NCI-H524 (cell line): Measurements from ENCODE around the gene CMC2.

Experiments
- DNase-seq, 2 experiments: peaks; one replicate each; lab custom pipeline; 2025; lab: John Stamatoyannopoulos, UW

The CMC2 gene

DNA sequence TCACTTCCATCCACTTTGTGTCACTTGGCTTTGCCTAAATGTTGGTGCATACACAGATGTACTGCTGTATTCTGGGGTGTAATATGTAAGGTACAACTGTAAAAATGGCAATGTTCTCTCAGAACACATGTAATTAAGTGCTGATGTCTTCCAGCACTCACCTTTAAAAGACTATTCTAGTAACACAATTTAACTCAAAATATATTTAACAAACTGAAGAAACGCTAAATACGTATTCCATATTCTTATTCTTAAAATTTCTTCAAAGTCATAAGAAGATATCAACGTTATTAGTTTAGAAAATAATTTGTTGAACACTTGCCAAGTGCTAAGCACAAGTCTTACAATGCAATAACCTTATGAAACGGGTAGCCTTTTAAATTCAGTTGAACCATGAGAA, 3.6 kb downstream of the CMC2 start:
- no peak for DNase-seq

DNA sequence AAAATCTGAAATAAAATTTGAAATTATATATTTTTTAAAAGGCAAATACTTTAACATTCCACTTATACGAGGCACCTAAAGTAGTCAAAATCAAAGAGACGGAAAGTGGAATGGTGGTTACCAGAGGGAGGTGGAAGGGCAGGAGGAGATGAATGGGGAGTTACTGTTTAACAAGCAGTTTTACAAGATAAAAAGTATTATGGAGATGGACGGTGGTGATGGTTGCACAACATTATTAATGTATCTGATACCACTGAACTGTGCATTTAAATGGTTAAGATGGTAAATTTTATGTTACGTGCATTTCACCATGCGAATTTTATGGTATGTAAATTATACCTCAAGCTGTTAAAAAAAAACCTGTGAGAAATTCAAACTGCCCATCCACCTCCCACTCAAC, 5.4 kb downstream of the CMC2 start:
- DNase-seq = no peak

GRCh38 chr16:81000873-81001272, 5.8 kb downstream of the CMC2 start:
- DNase-seq = no peak

DNA sequence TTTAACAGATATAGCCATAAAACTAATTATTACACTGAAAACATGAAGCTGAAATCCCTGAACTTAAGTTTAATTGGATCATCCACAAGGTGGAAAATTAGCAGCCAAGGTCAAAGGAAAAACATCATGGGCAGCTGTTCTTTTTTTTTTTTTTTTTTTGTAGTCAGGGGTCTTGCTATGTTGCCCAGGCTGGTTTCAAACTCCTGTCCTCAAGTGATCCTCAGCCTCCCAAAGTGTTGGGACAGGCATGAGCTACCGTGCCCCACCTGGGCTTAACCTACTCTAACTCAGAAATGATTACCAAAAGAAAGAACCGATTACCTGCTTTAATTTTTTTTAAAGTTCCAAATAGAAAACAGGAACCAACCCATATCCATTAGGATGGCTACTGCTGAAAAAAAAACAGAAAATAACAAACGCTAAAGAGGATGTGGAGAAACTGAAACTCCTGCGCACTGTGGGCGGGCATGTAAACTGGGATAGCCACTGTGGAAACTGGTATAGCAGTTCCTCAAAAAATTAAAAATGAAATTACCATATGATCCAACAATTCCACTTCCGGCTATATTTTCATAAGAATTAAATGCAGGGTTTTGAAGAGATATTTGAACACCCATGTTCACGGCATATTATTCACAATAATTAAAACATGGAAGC, 8.6 kb downstream of the CMC2 start:
- DNase-seq = no peak

GRCh38 chr16:80997139-80997798, 9.4 kb downstream of the CMC2 start:
- no peak for DNase-seq

DNA sequence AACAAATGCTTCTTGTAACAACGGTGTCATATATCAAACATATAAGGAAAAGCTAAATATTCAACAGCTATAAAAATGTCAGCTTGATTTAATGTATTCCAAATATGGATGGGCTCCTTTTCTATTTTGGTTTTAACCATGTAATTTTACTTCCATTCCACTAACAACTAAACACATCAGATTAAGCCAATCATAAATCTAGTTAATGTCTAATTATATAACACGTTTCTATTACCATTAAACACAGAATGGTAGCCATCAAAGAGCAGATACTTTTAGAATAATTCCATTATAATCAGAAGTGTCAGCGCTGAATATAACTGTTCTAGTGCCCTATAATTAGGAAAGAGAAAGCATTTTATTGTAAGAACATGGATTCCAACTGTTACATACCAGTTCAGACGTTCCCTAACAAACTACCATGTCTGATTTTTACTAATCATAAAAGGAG, 10.0 kb downstream of the CMC2 start:
- no peak for DNase-seq

- DNase-seq = no peak
These were observed 12.2 kb downstream of the CMC2 start for GRCh38 chr16:80994451-80994850.

DNA sequence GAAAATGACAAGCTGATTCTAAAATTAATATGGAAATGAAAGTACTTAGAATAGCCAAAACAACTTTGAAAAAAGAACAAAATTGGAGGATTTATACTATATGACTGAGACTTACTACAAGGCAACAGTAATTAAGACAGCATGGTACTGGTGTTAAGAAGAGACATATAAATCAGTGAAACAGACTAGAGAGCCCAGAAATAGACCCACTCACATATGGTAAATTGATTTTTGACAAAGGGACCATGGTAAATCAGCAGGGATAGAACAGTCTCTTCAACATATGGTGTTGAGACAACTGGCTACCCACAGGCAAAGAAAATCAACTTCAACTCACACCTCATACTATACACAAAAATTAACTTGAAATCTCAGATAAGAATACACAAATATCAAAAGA, 12.9 kb downstream of the CMC2 start:
- peak in 1 of 2 experiments; percentile 23 for DNase-seq

GRCh38 chr16:80993307-80993706, 13.4 kb downstream of the CMC2 start:
- DNase-seq = no peak

DNA sequence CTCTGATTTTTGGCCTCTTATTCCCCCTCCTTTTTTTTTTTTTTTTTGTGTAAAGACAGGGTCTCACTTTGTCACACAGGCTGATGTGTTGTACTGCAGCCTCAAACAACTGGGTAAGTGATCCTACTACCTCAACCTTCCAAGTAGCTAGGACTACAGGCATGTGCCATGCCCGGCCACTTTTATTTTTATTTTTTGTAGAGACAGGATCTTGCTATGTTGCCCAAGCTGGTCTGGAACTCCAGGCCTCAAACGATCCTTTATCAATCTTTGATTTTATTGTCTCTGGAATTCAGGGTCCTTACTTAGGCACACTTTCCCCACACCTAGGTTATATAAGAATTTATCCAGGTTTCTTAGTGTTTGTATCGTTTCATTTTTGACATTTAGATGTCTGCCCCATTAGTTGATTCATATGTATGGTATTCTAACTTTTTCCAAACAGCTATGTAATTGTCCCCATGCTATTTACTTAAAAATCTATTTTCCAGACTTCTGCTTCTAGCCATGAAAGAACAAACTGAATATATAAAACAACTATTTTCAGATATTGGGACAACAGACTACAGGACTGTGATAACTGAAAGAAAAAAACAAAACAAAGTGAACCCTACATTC, 13.9 kb downstream of the CMC2 start:
- DNase-seq = no peak

DNA sequence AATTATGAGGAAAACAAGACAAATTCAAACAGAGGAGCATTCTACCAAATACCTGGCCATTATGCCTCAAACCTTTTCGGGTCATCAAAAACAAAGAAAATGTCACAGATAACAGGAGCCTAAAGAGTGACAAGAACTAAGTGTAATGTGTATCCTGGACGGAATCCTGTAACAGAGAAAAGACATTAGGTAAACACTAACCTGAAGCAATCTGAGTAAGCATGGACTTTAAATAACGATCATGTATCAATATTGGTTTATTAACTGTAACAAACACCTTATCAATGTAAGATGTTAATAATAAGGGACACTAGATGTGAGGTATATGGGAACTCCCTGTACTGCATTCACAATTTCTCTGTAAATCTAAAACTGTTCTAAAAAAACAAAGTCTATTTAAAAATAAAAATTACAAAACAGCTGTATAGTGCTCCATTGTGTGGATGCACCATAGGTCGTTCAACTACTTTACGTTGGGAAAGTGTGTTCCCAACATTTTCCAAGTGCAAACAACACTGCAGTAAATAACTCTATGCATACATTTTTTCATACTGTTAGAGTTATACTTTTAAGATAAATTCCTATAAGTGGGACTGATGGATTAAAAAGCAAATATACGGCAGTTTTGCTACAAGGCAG, 14.8 kb downstream of the CMC2 start:
- no peak for DNase-seq

- no peak for DNase-seq
These were observed 15.7 kb downstream of the CMC2 start for GRCh38 chr16:80990978-80991377.

DNA sequence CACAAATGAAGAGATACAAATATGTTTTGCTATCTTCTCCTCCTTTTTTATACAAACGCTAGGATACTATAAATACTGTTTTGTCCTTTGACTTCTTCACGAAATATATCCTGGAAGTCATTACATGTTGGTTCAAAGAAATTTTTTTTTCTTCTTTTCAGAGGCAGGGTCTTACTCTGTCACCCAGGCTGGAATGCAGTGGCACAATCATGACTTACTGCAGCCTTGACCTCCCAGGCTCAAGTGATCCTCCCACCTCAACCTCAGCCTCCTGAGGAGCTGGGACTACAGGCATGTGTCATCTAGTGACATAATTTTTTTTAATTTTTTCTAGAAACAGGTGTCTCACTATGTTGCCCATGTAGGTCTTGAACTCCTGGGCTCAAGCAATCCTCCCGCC, 16.1 kb downstream of the CMC2 start:
- no peak for DNase-seq

- no peak for DNase-seq
These were observed 16.9 kb downstream of the CMC2 start for GRCh38 chr16:80989801-80990200.

GRCh38 chr16:80988756-80989155, 17.9 kb downstream of the CMC2 start:
- no peak for DNase-seq

DNA sequence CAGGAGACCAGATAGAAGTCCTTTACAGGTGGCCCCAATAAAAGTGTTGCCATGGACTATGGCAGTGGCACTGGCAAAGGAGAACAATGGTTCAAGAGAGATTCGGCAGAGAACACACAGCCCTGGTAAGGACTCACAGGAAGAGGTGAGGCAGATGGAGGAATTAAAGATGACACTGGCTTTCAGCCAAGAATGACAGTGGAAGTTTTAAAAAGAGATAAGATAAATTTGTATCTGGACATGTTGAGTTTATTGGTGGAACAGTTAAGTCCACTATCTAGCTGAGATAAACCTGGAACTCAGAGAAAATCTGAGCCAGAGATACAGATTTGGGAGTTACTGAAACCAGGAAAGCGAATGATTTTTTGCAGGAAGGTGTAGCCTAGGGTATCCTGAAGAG, 20.1 kb downstream of the CMC2 start:
- peak in 1 of 2 experiments; percentile 47 for DNase-seq

GRCh38 chr16:80985611-80986010, 21.1 kb downstream of the CMC2 start:
- DNase-seq = no peak

- no peak for DNase-seq
These were observed 22.4 kb downstream of the CMC2 start for GRCh38 chr16:80984124-80984892.

DNA sequence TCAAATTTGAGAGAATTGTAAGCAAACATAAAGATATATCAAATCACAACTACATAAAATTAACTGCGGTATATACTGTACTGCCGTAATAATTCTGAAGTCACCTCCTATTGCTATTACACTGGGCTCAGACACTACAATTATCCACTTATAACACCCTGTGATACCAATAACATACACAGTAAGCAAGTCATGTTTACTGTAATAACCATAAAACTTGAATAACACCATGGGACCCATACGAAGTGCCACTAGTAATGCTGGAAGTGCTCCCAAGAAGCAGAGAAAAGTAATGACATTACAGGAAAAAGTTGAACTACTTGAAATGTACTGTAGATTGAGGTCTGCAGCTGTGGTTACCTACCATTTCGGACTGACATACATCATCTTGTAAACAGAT, 24.0 kb downstream of the CMC2 start:
- DNase-seq = no peak

- no peak for DNase-seq
These were observed 25.6 kb downstream of the CMC2 start for GRCh38 chr16:80981103-80981502.

- DNase-seq = no peak
These were observed 29.7 kb downstream of the CMC2 start for GRCh38 chr16:80976946-80977345.
